ENCODE measurements around the gene MYCBPAP.

MYCBPAP gene

GRCh38 chr17:50529849-50530248 lies 21.6 kb downstream of the MYCBPAP start:
- no peak for TF ChIP-seq CTCF (conservative IDR thresholded peaks at IDR 0.05; ENCODE audit: low read depth, low read length)
- H3K79me2 ChIP-seq (ENCODE audit: insufficient read depth, low read depth) = no peaks in the 10 kb centered on the region
- H3K36me3 ChIP-seq (ENCODE audit: insufficient read depth) = no peaks in the 10 kb centered on the region
- no peak overlapping the region for H3K4me2 ChIP-seq
- H3K4me1 ChIP-seq (ENCODE audit: low read depth, poor library complexity, severe bottlenecking) = no peaks in the 10 kb centered on the region
- H4K20me1 ChIP-seq (ENCODE audit: insufficient read depth) = no peaks in the 10 kb centered on the region
- H3K4me3 ChIP-seq (IDR thresholded peaks at IDR 0.05; ENCODE audit: insufficient read depth, low read depth, low read length) = no peak overlapping the region
- H3K27me3 ChIP-seq (ENCODE audit: insufficient read depth, low read depth) = peaks cover 40% of the 10 kb centered on the region
- H3K9ac ChIP-seq = no peak overlapping the region
- H2AFZ ChIP-seq (ENCODE audit: low read depth) = no peak overlapping the region
- H3K27ac ChIP-seq = no peak overlapping the region

DNA sequence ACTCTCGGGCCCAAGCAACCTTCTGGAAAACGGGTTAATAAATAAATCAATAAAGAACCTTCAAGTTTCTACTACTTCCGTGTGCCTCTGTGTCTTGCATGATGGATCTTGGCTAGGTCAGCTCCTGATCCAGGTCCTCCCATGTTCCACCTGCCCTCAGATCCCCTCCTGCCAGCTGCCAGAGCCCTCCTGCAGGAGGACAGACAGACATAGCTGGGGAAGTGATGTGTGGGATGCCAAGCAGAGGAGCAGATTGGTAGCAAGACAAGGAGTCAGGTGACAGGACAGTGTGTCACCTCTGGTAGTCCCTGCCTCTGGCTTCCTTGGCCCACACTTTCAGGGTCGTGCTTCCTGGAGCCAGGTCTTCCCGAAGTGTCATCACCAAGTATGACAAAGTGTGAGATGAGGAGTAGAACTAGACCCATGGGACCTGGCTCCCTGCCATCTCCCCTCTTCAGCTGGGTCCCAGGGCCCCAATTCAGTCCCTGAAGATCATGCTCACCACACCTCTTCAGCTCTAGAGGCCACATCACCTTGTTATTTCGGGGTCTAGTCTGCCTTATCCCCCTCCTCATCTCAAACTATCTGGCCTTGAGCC lies 23.3 kb downstream of the MYCBPAP start:
- no peak for TF ChIP-seq CTCF (conservative IDR thresholded peaks at IDR 0.05; ENCODE audit: low read depth, low read length)
- H3K4me2 ChIP-seq = no peak overlapping the region

DNA sequence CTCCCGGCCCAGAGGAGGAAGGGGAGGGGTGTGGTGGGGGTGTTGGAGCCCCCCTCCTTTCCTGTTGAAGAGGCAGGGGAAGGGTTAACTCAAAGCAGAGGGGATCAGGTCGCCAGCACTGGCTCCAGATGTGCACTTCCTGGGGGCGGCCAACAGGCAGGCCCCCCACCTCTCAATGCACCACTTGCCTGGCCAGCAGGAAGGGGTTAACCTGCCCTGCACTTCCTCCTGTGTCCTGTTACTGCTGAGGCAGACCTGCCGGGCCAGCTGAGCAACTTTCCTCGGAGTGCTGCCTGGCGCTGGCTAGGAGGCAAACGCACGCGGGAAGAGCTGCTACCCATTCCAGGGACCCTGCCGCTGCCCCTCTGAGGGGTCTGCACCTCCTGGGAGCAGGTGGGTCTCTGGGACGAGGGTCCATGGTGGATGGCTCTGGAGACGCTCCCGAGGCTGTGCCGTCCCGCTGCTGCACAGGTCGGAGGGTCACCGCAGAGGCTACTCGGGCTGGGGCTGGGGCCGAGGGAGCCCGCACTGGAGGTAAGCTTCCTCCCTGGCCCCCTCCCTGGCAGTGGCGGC lies 24.3 kb downstream of the MYCBPAP start, which contains the start of gene EPN3:
Gene EPN3 (plus strand): TSS at position 284 of the 573 bp plus-strand sequence. CDS start 3,822 bp downstream, outside the sequence.
- H3K4me2 ChIP-seq = no peak within 1 kb of the TSS
- no peak within 1 kb of the TSS for H3K9ac ChIP-seq
- no peaks in the 10 kb centered on the region for H4K20me1 ChIP-seq (ENCODE audit: insufficient read depth)
- H3K27me3 ChIP-seq (ENCODE audit: insufficient read depth, low read depth) = peaks cover 64% of the 10 kb centered on the region
- no peak for TF ChIP-seq CTCF (conservative IDR thresholded peaks at IDR 0.05; ENCODE audit: low read depth, low read length)
- H3K79me2 ChIP-seq (ENCODE audit: insufficient read depth, low read depth) = no peaks in the 10 kb centered on the region
- no peak within 1 kb of the TSS for H3K27ac ChIP-seq
- H3K4me1 ChIP-seq (ENCODE audit: low read depth, poor library complexity, severe bottlenecking) = no peaks in the 10 kb centered on the region
- no peak within 1 kb of the TSS for H2AFZ ChIP-seq (ENCODE audit: low read depth)
- H3K36me3 ChIP-seq (ENCODE audit: insufficient read depth) = no peaks in the 10 kb centered on the region
- H3K4me3 ChIP-seq (IDR thresholded peaks at IDR 0.05; ENCODE audit: insufficient read depth, low read depth, low read length) = no peak within 1 kb of the TSS

More for the DNA sequence above, 23.3 kb downstream of the MYCBPAP start:
- Histone ChIP-seq H3K27me3 (ENCODE audit: insufficient read depth, low read depth) (peaks cover 55% of the 10 kb centered on the region), H3K9ac (no peak overlapping the region), H3K4me1 (ENCODE audit: low read depth, poor library complexity, severe bottlenecking) (no peaks in the 10 kb centered on the region), H3K36me3 (ENCODE audit: insufficient read depth) (no peaks in the 10 kb centered on the region), H3K4me3 (IDR thresholded peaks at IDR 0.05; ENCODE audit: insufficient read depth, low read depth, low read length) (no peak overlapping the region), H2AFZ (ENCODE audit: low read depth) (no peak overlapping the region), H4K20me1 (ENCODE audit: insufficient read depth) (no peaks in the 10 kb centered on the region), H3K27ac (no peak overlapping the region), H3K79me2 (ENCODE audit: insufficient read depth, low read depth) (no peaks in the 10 kb centered on the region)

DNA sequence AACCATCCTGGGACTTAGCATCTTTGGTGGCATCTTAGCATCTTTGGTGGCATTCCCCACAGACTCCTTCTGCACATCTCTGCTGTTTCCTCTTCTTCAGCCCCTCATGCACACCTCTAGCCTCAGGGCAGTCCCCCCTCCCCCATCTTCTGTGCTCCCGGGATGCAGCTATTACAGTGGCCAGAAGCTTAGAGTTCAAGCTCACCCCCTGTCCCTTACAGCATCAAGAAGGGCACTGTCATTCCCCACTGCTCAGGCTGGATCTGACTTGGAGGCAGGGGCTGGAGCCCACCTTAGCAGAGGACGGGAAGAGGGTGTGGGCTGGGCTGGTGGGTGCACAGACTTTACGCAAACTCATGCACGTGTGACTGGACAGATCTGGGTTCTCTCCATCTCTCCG lies 24.9 kb downstream of the MYCBPAP start:
- no peaks in the 10 kb centered on the region for H3K36me3 ChIP-seq (ENCODE audit: insufficient read depth)
- H2AFZ ChIP-seq (ENCODE audit: low read depth) = no peak overlapping the region
- H3K4me1 ChIP-seq (ENCODE audit: low read depth, poor library complexity, severe bottlenecking) = no peaks in the 10 kb centered on the region
- H3K9ac ChIP-seq = no peak overlapping the region
- no peak overlapping the region for H3K4me2 ChIP-seq
- no peak overlapping the region for H3K4me3 ChIP-seq (IDR thresholded peaks at IDR 0.05; ENCODE audit: insufficient read depth, low read depth, low read length)
- peaks cover 69% of the 10 kb centered on the region for H3K27me3 ChIP-seq (ENCODE audit: insufficient read depth, low read depth)
- no peak for TF ChIP-seq CTCF (conservative IDR thresholded peaks at IDR 0.05; ENCODE audit: low read depth, low read length)
- no peaks in the 10 kb centered on the region for H3K79me2 ChIP-seq (ENCODE audit: insufficient read depth, low read depth)
- H3K27ac ChIP-seq = no peak overlapping the region
- H4K20me1 ChIP-seq (ENCODE audit: insufficient read depth) = no peaks in the 10 kb centered on the region
